HG02981 (cell line): ENCODE measurements around the gene TSFM.

Source experiments
- ATAC-seq: cut with Tn5 transposase; IDR thresholded peaks from one replicate; pipeline ENCODE4 v1.9.1; 2021; ENCODE audit warnings: mild to moderate bottlenecking, moderate library complexity; ENCODE audit not compliant: unreplicated experiment

TSFM gene

DNA sequence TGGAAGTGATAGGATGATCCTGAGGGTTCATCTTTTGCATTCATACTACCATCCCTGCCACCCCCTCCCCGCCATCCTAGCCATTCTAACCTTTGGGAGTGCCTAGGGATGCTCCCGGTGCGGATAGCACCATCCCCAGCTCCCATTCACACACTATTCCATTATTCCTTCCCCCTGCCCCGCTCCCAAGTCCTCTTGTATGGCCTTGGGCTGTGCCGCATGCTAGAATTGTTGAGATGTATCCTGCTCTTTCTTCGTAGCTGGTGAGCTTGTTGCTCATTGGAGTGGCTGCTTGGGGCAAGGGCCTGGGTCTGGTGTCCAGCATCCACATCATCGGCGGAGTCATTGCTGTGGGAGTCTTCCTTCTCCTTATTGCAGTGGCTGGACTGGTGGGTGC lies 37.1 kb upstream of the TSFM start:
- ATAC-seq: no peak

DNA sequence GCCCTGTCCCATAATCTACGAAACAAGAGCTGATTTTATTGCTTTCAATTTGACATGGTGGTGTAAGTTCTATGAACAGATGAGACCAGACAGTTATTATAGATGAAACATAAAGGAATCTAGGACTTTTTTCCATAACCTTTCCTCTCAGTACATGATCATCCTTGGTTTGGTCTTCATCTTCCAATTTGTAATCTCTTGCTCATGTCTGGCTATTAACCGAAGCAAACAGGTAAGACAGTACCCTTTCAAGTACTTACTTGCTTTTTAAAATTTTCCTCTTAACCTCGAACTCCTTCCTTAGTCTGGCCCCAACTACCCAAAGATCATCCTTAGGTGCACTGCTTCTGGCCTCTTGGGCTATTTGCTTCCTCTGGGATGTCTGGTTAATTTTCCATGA lies 36.6 kb upstream of the TSFM start:
- no peak for ATAC-seq

DNA sequence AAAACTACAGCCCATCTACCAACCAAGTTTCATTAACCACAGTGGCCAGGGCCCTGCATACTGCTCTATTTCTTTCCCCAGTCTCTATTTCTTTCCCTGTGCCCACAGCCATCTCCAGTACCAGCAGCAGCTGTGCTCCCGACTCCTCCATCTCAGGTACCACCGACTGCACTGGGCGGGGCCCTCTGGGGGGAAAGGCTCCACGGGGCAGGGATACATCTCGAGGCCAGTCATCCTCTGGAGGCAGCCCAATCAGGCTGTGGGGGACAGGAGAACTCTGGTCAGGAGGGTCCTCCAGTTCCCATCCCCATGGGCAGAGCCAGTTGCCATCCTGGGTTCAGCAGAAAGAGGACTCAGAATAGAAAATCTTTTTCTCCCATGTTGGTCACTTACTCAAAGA lies 33.5 kb upstream of the TSFM start:
- no peak for ATAC-seq

DNA sequence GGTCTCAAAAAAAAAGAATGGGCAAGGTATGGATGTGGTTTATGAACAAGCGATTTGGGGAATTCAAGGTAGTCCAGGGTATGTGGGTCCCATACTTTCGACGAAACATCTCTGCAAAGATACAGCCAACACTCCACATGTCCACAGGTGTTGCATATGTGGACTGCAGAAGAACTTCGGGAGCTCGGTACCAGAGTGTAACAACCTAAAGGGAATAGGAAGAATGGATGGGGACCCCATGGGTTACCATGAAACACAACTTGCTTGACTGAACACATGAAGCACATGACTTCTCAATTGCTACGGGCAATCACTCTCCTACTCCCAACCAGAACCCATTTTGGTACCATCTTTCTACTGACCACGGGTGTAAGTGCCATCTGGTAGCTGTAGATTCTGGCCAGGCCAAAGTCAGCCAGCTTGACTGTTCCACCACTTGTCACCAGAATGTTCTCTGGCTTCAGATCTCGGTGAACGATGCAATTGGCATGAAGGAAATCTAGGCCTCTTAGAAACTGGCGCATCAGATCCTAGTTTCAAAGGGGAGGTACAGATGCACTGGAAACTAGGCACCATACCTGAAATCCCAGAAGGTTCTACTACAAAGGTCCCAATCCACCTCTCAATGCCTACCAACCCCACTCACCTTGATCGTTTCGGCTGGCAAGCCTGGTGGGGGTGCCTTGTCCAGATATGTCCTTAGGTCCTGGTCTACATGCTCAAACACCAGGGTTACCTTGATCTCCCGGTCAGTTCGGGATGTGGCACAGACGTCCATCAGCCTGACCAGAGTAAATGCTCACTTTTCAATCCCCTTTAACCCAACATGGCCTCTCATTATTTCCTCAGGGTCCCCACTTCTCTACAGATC lies 31.8 kb upstream of the TSFM start:
- no peak for ATAC-seq

DNA sequence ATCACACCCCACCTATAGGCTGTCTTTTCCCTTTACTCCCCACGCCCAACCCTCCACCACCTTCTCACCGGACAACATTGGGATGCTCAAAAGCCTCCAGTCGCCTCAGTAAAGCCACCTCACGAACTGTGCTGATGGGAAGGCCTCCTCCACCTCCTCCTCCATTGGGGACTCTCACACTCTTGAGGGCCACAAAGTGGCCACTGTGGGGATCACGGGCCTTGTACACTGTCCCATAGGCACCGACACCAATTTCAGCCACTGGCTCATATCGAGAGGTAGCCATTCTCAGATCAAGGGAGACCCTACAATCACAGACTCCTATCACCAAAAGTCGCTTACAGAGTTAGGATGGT lies 31.2 kb upstream of the TSFM start:
- ATAC-seq: no peak

DNA sequence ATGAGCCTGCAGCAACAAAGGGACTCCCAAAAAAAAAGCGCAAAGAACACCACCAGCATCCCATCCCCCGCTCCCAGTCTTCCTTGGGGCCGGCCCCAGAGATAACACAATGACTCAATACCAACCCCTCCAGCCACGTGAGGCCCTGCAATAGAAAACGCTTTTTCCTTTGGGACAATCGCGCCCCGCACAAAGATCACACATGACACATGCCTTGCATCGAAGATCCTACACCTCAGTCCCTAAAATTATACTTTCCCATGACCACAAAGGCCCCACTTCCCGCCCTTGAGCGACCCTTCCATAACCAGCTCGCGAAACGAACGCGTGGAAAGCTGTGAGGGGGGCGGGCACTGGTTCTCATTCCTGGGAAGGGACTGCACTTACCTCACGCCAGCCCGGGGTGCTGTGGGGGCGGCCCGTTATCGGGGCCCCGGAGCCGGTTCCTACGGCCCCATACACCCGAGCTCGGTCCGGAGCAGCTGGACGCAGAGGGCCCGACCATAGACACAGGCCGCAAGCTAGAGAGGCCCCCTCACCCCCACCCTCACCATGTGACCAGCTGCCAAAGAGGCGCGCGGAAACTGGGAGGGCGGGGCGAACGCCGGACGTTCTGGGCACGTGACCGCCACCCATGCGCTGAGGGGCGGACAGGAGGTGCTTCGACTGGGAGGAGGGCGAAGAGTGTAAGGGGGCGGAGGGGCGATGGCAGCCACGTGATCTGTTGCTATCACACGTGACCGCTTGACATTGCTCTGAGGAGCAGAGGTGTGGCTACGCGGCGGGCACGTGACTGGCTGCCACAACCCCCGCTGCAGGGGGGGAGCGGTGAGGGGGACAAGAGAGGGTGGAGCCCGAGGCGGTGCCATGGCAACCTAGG lies 30.6 kb upstream of the TSFM start, which contains the start of gene CDK4:
Gene CDK4 (minus strand): TSS at position 523 of the 880 bp plus-strand sequence. CDS start 593 bp downstream, outside the sequence.
- ATAC-seq: peak; percentile 71

DNA sequence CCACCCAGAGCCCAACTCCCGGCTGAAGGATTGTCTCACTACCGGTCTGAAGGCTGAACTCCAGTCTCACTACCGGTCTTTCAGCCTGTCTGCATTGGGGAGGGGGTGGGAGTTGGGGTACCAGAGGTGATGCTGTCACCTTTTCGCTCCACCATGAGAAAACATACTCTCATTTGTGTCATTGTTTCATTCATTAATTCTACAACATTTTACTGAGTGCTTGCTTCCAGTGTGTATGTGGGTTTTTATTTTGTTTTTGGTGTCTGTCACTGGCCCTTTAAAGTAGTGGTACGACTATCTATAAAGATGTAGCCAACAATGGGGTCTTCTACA lies 30.0 kb upstream of the TSFM start:
- ATAC-seq: no peak

DNA sequence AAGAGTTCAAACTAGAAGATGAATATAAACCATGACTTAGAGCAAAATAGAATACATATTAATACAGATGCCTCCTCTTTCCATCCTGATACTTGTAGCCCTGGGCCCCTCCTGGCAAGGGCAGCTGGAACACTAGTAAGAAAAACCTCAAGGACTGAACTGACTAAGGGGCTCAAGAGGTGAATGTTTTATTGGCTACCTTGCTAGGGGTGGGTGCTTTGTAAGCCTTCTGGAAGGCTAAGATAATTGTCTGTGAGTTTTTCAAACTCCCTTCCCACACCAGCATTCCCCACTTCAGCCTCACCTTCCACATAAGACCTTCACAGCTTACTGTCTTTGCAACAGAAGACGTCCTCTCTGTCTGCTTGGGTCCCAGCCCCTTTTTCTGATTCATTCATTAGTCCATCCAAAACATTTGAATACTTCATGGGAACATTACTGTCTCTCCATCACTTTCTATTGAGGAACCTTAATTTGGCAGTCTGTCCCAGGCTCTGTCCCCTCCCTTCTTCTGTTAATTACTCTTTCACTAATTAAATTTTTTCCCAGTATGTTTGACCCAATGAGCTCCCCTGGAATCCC lies 28.7 kb upstream of the TSFM start:
- no peak for ATAC-seq

DNA sequence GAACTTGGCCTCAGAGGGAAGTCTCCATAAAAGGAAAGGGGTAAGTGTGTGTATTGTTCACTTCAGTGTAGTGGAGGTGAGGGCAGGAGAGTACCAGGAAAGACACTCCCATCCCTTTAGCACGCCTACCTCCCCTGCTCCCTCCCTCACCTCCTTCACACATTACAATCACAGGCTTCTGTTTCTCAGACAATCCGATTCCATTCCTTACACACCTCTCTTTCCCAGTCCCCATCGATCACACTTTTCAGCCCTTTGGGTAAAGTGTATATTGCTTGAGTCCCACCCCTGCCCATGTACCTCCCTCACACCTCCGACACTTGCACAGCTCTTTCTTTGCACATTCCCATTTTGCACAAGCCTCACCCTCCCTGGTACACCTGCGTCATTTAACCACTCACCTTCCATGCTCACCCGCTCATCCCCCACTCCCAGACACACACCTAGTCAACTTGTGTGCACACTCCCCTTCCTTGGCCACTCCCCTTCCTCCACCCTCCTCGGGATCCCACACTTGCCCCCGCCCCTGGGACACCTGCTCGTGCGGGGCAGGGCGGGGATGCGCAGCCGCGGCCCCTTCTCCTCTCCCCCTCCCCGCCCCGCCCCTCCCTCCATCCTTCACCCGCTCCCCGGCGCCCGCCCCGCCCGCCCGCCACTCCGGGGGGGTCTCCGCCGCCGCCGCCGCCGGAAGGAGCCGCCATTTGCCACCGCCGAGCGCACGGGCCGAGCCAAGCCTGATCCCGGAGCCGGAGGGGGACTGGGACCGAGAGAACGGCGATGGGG lies 28.0 kb upstream of the TSFM start, which contains the start of gene MARCHF9:
Gene MARCHF9 (plus strand): TSS at position 693 of the 783 bp plus-strand sequence. CDS start 426 bp downstream, outside the sequence.
- ATAC-seq: peak; percentile 28

DNA sequence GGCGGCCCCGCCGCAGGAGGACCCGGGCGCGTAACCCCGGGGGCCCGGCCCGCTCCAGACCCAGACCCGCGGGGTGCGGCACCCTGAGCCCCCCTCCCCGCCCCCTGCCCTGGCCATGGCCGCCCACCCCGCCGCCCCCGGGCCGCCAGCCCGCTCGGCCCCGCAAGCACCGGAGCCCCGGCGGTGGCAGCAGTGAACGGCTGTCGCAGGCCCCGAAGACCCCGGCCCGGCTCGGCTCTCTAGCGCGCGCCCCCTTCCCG lies 27.5 kb upstream of the TSFM start:
- ATAC-seq: no peak

DNA sequence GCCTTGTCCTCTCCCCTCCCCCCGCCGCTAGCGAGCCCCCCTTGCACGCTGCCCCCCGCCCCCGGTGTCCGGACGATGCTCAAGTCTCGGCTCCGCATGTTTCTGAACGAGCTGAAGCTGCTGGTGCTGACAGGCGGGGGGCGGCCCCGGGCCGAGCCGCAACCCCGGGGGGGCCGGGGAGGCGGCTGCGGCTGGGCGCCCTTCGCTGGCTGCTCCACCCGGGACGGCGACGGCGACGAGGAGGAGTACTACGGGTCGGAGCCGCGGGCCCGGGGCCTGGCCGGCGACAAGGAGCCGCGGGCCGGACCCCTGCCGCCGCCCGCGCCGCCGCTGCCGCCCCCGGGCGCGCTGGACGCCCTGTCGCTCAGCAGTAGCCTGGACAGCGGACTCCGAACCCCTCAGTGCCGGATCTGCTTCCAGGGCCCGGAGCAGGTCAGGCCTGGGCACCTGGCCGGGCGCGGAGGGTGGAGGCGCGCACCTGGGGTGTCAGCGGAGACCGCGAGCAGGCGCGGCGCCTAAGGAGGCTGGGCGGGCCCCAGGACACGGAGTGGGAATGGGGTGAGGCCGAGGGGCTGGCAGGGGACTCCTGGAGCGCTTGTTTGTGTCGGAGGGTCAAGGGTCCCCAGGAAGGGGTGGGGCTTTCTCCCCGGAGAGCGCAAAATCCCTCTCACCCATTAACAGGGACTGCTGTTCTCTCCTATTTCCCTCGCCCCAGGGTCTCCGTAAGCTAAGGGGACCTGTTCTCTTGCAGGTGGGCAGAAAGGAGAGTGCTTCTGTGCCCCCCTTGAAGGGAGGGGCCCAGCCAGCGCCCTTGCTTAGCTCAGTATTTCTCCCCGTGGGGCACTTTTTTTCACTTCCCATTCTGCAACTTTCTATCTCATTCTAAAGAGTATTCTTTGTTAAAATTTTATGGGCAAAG lies 26.9 kb upstream of the TSFM start:
- ATAC-seq: no peak

DNA sequence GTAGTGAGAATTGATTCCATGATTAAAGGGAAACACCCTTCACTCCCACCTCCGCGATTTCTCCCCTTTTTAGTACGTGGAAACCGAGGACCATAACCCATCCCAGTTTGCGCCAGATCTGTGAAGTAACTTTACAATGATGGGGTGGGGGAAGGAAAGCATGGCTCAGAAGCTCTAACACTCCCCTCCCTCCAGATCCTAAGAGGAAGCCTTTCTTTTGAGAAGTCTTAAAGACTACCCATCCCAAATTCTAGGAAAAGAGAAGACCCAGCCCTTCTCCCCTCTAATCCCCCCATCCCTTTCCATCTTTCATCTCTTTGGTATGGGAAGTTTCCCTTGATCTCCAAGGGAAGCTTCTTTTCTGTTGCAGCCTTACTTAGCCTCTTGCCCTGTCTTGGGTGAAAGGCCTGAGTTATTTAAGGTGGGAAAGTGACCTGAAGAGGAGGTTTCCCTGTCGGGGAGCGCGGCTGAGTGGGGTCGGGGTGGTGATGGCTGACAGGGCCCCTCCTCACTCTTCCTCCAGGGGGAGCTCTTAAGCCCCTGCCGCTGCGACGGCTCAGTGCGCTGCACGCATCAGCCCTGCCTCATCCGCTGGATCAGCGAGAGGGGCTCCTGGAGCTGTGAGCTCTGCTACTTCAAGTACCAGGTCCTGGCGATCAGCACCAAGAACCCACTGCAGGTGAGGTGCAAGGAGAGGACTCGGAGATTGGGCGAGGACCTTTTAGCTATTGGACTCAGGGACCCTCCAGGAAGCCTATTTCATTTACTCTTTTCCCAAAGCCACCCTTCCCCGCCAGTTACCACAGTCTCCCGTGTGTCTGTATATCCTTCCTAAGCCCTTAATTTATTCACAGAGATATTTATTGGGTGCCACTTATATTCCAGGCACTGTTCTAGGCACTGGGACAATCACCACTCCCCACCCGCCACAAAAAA lies 25.9 kb upstream of the TSFM start:
- peak; percentile 21 for ATAC-seq

DNA sequence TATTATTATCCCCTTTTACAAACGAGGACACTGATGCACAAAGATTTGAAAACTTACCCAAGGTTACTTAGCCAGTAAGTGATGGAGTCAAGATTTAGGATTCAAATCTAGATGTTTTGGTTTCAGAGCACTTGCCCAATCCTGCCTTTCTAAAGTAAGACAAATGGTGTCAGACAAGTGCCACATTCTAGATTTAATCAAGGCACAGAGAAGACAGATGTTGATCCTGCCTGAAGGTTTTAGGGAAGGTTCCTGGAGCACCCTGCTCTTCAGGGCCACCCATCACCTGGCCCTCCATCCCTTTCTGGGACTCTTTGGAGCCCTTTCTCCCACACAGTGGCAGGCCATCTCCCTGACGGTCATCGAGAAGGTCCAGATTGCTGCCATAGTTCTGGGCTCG lies 24.8 kb upstream of the TSFM start:
- no peak for ATAC-seq

DNA sequence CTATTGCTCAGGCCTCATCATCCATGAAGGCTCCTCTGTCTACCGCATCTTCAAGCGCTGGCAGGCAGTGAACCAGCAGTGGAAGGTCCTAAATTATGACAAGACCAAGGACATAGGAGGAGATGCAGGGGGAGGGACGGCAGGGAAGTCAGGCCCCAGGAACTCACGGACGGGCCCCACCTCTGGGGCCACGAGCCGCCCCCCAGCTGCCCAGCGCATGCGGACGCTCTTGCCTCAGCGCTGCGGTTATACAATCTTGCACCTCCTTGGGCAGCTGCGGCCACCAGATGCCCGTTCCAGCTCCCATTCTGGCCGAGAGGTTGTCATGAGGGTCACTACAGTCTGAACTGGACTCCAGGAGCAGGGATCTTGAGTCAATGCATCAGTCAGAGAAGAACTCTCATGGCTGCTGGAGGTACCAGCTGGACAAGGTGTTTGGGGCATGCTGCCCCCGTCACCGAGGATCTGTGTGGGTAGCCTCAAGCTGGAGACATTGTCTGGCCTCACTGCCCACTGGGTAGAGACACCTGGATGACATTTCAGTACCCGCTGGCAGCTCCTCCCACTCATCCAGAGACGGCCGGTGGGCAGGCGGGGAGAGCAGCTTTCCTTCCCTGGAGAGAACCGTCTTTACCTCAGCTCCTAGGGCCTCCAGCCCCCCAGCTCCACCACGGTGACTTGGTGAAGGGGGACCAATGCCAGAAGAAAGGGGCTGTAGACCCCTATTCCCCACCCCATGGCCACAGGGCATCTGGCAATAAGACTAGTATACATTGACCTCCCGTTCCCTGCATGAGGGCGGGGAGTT lies 23.8 kb upstream of the TSFM start:
- ATAC-seq: no peak

DNA sequence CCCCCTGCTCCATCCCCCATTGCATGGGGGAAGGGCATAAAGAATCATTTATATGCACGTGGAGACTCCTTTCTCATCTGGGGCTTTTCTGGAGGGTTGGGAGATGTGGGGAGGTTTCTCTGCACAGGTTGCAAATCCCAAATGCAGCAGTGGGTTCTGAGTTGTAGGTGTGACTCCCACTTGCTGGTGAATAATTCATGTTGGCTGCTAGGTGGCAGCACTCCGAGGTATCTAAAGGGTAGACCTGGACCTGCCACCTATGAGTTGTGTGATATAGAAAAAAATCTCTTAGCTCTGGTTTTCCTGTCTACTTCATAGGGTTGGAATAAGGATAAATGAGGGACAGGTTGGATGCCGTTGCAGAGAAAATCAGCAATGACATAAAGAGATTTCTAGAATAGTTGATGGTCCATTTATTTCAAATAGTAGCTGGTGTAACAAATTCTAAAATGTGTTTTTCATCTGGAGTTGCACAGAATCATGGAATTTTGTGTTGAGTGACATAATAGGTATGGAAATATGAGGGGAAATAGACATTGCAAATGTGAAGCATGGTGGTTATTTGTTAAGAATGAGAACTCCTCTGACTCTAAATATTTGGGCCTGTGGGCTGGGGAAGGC lies 23.1 kb upstream of the TSFM start:
- no peak for ATAC-seq

DNA sequence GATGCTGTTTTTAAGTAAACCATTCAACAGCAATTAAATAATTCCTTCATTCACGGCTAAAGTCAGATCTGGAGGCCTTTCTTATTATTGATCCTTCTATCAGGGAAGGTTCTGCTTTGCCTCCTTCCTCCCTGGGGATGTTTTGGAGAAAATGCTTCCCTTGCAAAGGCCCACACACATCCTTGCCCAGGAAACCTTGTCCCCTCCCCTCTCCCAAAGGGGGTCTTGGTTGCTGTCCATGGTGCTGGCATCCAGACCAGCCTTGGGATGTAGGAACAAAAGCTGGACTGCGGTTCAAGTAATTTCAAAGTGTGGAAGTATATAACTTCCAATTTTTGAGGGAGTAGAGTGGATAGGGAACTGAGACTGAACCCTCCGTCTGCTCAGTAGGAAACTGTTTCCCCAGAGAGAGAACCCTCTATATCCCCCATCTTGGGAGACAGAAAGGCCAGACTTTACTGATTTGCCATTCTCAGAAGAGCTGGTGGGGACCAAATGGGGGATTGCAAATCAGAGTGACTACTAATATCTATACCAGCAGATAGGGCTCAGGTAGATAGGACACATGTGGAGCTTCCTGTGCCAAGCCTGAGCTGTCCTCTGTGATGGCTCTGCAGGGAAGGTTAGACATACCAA lies 22.1 kb upstream of the TSFM start:
- no peak for ATAC-seq

DNA sequence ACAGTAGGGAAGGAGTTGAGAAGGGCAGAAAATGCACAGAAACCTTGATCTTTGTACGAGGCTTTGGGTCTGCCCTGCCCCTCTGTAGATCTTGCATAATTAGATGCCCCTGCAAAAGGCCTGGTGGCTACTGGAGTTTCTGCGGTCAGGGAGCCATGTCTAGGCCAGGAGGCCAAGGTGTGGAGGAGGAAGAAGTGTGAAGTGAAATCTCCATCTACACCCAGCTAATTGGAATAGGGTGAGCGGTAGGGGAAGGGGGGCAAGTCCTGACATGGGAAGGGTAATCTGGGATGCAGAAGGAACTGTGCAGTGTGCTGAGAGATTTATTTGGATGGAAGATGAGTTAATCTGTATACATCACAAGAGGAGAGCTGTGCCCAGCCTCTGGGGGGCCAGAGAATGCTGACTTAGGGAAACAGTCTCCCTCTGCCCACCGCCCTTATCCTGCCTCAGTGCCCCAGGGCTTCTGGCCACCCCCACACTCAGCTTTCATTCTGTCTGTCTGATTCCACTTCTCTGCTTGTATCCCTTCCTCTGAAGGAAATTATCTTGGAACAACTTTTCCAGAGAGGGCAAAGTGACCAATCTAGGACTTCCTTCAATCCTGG lies 21.1 kb upstream of the TSFM start:
- no peak for ATAC-seq
